H1 (cell line): Measurements from ENCODE around the gene FBH1. TPM values are rescaled to one million over a fixed set of nuclear protein-coding genes. Genes with fewer than 3 reads are reported as not detected.

Experiments
- CTCF ChIA-PET: fragments of 300-600 bp; sonication (Branson Sonifier 250); formaldehyde crosslinking; loops from one replicate; lab custom pipeline; 2021; ENCODE audit not compliant: partially characterized antibody; lab: Charles Lee
- POLR2A ChIA-PET: fragments of 300-600 bp; sonication (Branson Sonifier 250); formaldehyde crosslinking; loops from one replicate; lab custom pipeline; 2021; ENCODE audit warnings: inconsistent platforms; ENCODE audit not compliant: partially characterized antibody; lab: Charles Lee
- DNase-seq, 2 experiments: peaks; one replicate each; pipeline versions ENCODE4 v3.0.0 to v3.0.0-alpha.2; 2010 to 2022; ENCODE audit warnings: low spot score in 2 of 2, low read depth in 1 of 2, mixed read lengths in 1 of 2
- FAIRE-seq: peaks from 2 replicates; lab custom pipeline; 2011; peaks lifted over from hg19 to GRCh38; lab: Jason Lieb, UNC
- H2AFZ ChIP-seq: 2 replicates; pipeline ENCODE4 v1.8.1; 2012; ENCODE audit warnings: low read length, inconsistent platforms
- H2AK5ac ChIP-seq: 2 replicates; pipeline ENCODE4 v1.6.1; 2013; ENCODE audit warnings: low read depth, low read length
- H2BK120ac ChIP-seq: replicated peaks from 2 replicates; pipeline ENCODE3; 2013; ENCODE audit warnings: low read depth, low read length, inconsistent platforms
- H2BK12ac ChIP-seq: 2 replicates; pipeline ENCODE4 v1.6.1; 2013; ENCODE audit warnings: low read depth, low read length
- H2BK15ac ChIP-seq: 2 replicates; pipeline ENCODE4 v1.6.1; 2013; ENCODE audit warnings: low read length
- H2BK20ac ChIP-seq: 2 replicates; pipeline ENCODE4 v1.6.1; 2013; ENCODE audit warnings: low read length
- H2BK5ac ChIP-seq: 2 replicates; pipeline ENCODE4 v1.6.1; 2013; ENCODE audit warnings: low read depth, low read length
- H3K14ac ChIP-seq: 2 replicates; pipeline ENCODE4 v1.6.1; 2013; ENCODE audit warnings: inconsistent platforms; ENCODE audit not compliant: insufficient read length
- H3K18ac ChIP-seq: 2 replicates; pipeline ENCODE4 v1.6.1; 2013; ENCODE audit warnings: low read length; ENCODE audit errors: extremely low read depth
- H3K23ac ChIP-seq: 2 replicates; pipeline ENCODE4 v1.6.1; 2013; ENCODE audit warnings: inconsistent platforms; ENCODE audit not compliant: insufficient read length
- H3K23me2 ChIP-seq: 2 replicates; pipeline ENCODE4 v1.6.1; 2013; ENCODE audit warnings: low read depth, low read length
- H3K27ac ChIP-seq: 2 replicates; pipeline ENCODE4 v1.6.1; 2011; ENCODE audit warnings: low read depth, low read length, inconsistent platforms
- H3K27me3 ChIP-seq, 4 experiments: replicated peaks in 1 of 4; 1 replicate in 1 of 4; 2 replicates in 3 of 4; pipeline versions ENCODE4 v1.6.1 to v1.8.1; 2011 to 2013; ENCODE audit warnings: low read length in 3 of 4, mild to moderate bottlenecking in 3 of 4, inconsistent platforms in 2 of 4, mixed read lengths in 2 of 4, moderate library complexity in 1 of 4; ENCODE audit not compliant: control insufficient read depth in 3 of 4, insufficient read depth in 3 of 4; ENCODE audit errors: extremely low read depth in 1 of 4
- H3K36me3 ChIP-seq, 4 experiments: 2 replicates each; pipeline versions ENCODE4 v1.6.1 to v1.8.1; 2011 to 2013; ENCODE audit warnings: mild to moderate bottlenecking in 4 of 4, low read length in 3 of 4, moderate library complexity in 2 of 4, control low read depth in 1 of 4, inconsistent platforms in 1 of 4; ENCODE audit not compliant: insufficient read depth in 4 of 4, control insufficient read depth in 2 of 4
- H3K4ac ChIP-seq: replicated peaks from 2 replicates; pipeline ENCODE3; 2013; ENCODE audit warnings: low read length, low read depth, mixed read lengths, inconsistent platforms; ENCODE audit not compliant: insufficient read length
- H3K4me1 ChIP-seq, 4 experiments: replicated peaks in 1 of 4; 1 replicate in 1 of 4; 2 replicates in 3 of 4; pipeline versions ENCODE4 v1.6.1 to v1.8.1; 2011 to 2013; ENCODE audit warnings: low read length in 3 of 4, inconsistent platforms in 2 of 4, mixed read lengths in 1 of 4; ENCODE audit not compliant: insufficient read depth in 4 of 4, control insufficient read depth in 3 of 4
- H3K4me2 ChIP-seq, 2 experiments: 2 replicates each; pipeline versions ENCODE4 v1.6.1 to v1.8.1; 2011 to 2013; ENCODE audit warnings: low read depth in 2 of 2, low read length in 2 of 2, control low read depth in 1 of 2, inconsistent platforms in 1 of 2, mild to moderate bottlenecking in 1 of 2; ENCODE audit not compliant: insufficient read depth in 1 of 2
- H3K4me3 ChIP-seq, 4 experiments: fragments of 200-600, 300-600 bp in 1 of 4; sonication (generic), shearing (Covaris generic), sonication (Bioruptor Twin) in 1 of 4; 2 replicates each; pipeline versions ENCODE4 v1.5.1 to v1.8.1; 2011 to 2016; ENCODE audit warnings: low read length in 4 of 4, low read depth in 3 of 4, control low read depth in 2 of 4, inconsistent platforms in 2 of 4, mild to moderate bottlenecking in 2 of 4, mixed read lengths in 1 of 4, moderate library complexity in 1 of 4; ENCODE audit not compliant: insufficient read depth in 2 of 4; ENCODE audit errors: extremely low read depth in 1 of 4
- H3K56ac ChIP-seq: replicated peaks from 2 replicates; pipeline ENCODE3; 2013; ENCODE audit warnings: low read depth, mild to moderate bottlenecking, mixed read lengths, low read length, inconsistent platforms; ENCODE audit not compliant: insufficient read length
- H3K79me1 ChIP-seq: 2 replicates; pipeline ENCODE4 v1.6.1; 2013; ENCODE audit warnings: low read depth, low read length, control low read depth
- H3K79me2 ChIP-seq, 2 experiments: 2 replicates each; pipeline versions ENCODE4 v1.6.1 to v1.8.1; 2012 to 2013; ENCODE audit warnings: low read length in 2 of 2, mild to moderate bottlenecking in 2 of 2, inconsistent platforms in 1 of 2; ENCODE audit not compliant: insufficient read depth in 2 of 2, control insufficient read depth in 1 of 2
- H3K9ac ChIP-seq, 4 experiments: replicated peaks in 1 of 4; 1 replicate in 1 of 4; 2 replicates in 3 of 4; pipeline versions ENCODE4 v1.6.1 to v1.8.1; 2011 to 2013; ENCODE audit warnings: low read depth in 3 of 4, low read length in 3 of 4, control low read depth in 2 of 4, mild to moderate bottlenecking in 2 of 4, moderate library complexity in 2 of 4, inconsistent platforms in 1 of 4; ENCODE audit errors: extremely low read depth in 1 of 4
- H3K9me3 ChIP-seq, 2 experiments: 2 replicates each; pipeline versions ENCODE4 v1.6.1 to v1.8.1; 2012 to 2013; ENCODE audit warnings: mild to moderate bottlenecking in 2 of 2, moderate library complexity in 2 of 2, control low read depth in 1 of 2, inconsistent platforms in 1 of 2, low read depth in 1 of 2, low read length in 1 of 2, mixed read lengths in 1 of 2; ENCODE audit not compliant: insufficient read depth in 2 of 2
- H4K20me1 ChIP-seq, 2 experiments: replicated peaks in 1 of 2; 2 replicates each; pipeline versions ENCODE3 to v1.8.1; 2011 to 2013; ENCODE audit warnings: inconsistent platforms in 2 of 2, low read length in 2 of 2, mild to moderate bottlenecking in 1 of 2; ENCODE audit not compliant: insufficient read depth in 2 of 2, control insufficient read depth in 1 of 2
- H4K5ac ChIP-seq: 2 replicates; pipeline ENCODE4 v1.6.1; 2013; ENCODE audit warnings: low read length, low read depth, mixed read lengths, inconsistent platforms; ENCODE audit not compliant: insufficient read length
- H4K8ac ChIP-seq: 2 replicates; pipeline ENCODE4 v1.8.0; 2013; ENCODE audit warnings: mild to moderate bottlenecking, moderate library complexity, low read length, inconsistent platforms; ENCODE audit not compliant: insufficient read depth; ENCODE audit errors: extremely low read depth
- H4K91ac ChIP-seq: replicated peaks from 2 replicates; pipeline ENCODE3; 2013; ENCODE audit warnings: low read length, mixed read lengths, inconsistent platforms; ENCODE audit not compliant: insufficient read length
- CTCF ChIP-seq, 3 experiments: IDR thresholded peaks; 1 replicate in 2 of 3; 2 replicates in 1 of 3; pipeline versions ENCODE4 v1.5.1 to v1.6.1; 2011; ENCODE audit warnings: low read length in 3 of 3, mild to moderate bottlenecking in 3 of 3, inconsistent platforms in 2 of 3, low read depth in 1 of 3, moderate library complexity in 1 of 3; ENCODE audit not compliant: insufficient read depth in 1 of 3; ENCODE audit errors: control extremely low read depth in 1 of 3
- E2F6 ChIP-seq: IDR thresholded peaks from 2 replicates; pipeline ENCODE4 v1.6.1; 2012; ENCODE audit warnings: inconsistent platforms
- MAX ChIP-seq: IDR thresholded peaks from 2 replicates; pipeline ENCODE4 v1.6.1; 2012; ENCODE audit warnings: inconsistent platforms
- RBBP5 ChIP-seq: IDR thresholded peaks from 2 replicates; pipeline ENCODE4 v1.7.1; 2012; ENCODE audit warnings: low read depth, mild to moderate bottlenecking, inconsistent platforms, low read length, moderate library complexity, borderline replicate concordance
- SRF ChIP-seq: IDR thresholded peaks from 2 replicates; pipeline ENCODE4 v1.6.1; 2011; ENCODE audit warnings: mild to moderate bottlenecking, low read depth, low read length, moderate library complexity
- TBP ChIP-seq: IDR thresholded peaks from 2 replicates; pipeline ENCODE4 v1.6.1; 2011; ENCODE audit warnings: low read depth, low read length, improper control_type of control experiment
- TEAD4 ChIP-seq: IDR thresholded peaks from 2 replicates; pipeline ENCODE4 v1.6.1; 2012; ENCODE audit warnings: low read depth, low read length, inconsistent platforms, mixed read lengths
- YY1 ChIP-seq: IDR thresholded peaks from 2 replicates; pipeline ENCODE4 v1.6.1; 2011; ENCODE audit warnings: low read depth, mild to moderate bottlenecking, low read length
- ZNF274 ChIP-seq: IDR thresholded peaks from 2 replicates; pipeline ENCODE4 v1.7.0; 2012; ENCODE audit warnings: low read length, borderline replicate concordance; ENCODE audit errors: extremely low read depth
- WGBS, 2 experiments: shearing (Covaris generic) in 1 of 2; methylation state at CpG; one replicate each; pipeline versions ENCODE4 v1.1.6 to v1.1.7; 2013 to 2015; ENCODE audit warnings: low lambda C conversion rate in 2 of 2, mixed read lengths in 2 of 2, inconsistent platforms in 1 of 2, low coverage in 1 of 2, missing lambda C conversion rate in 1 of 2; ENCODE audit not compliant: insufficient replicate concordance in 2 of 2, insufficient coverage in 1 of 2, insufficient read length in 1 of 2; ENCODE audit errors: extremely low coverage in 1 of 2, missing lambda C conversion rate in 1 of 2; 5-methylcytosine and 5-hydroxymethylcytosine counted together
- polyA plus RNA-seq, 7 experiments: library from polyadenylated mRNA; depleted of rRNA in 3 of 7; stranded (reverse) in 5 of 7; unstranded in 2 of 7; fragments of >200 nt in 5 of 7; fragments of 200-250 nt in 2 of 7; gene quantifications; 1 replicate in 5 of 7; 2 replicates in 1 of 7; 4 replicates in 1 of 7; pipeline versions ENCODE4 v1.2.1 to v1.2.3, GENCODE V29; 2011 to 2013; ENCODE audit warnings: missing spikeins in 2 of 7, mixed read lengths in 2 of 7
- total RNA-seq: library from RNA; stranded (reverse); fragmentation: NEBNext Ultra II Directional; extraction: Animal tissue kit (Norgen Biotek cat#: 25700); gene quantifications from 2 replicates; pipeline ENCODE4 v1.2.1, GENCODE V29; 2021

The FBH1 gene
- total and polyA plus RNA-seq, 2 of the 8 experiments (the other 6 are each of a cell fraction or from before 2014, with no cell fraction given) = 31.1 to 51.8 TPM

GRCh38 chr10:5910323-5911100 lies 20.5 kb downstream of the FBH1 start:
- no peaks in the 10 kb centered on the region for H3K4me1 ChIP-seq
- TF ChIP-seq TBP = no peak
- no peak for TF ChIP-seq YY1
- no peak for TF ChIP-seq E2F6
- no peak for TF ChIP-seq RBBP5
- no peak for TF ChIP-seq CTCF (IDR thresholded peaks at IDR 0.05; ENCODE audit: control extremely low read depth in 1 of 3, insufficient read depth in 1 of 3, low read depth in 1 of 3, low read length in 3 of 3)
- TF ChIP-seq MAX = no peak
- TF ChIP-seq TEAD4 = no peak
- TF ChIP-seq ZNF274 = no peak
- no peak for TF ChIP-seq SRF
- peaks cover 23 to 67% (median 47%) of the 10 kb centered on the region in 4 experiments for H3K36me3 ChIP-seq
- no peak for DNase-seq
- no peak overlapping the region for H3K18ac ChIP-seq
- no peak overlapping the region for H4K91ac ChIP-seq
- WGBS, 2 experiments = 90% methylated on average over 17 of the region's 18 CpGs; no CpG with 5 or more reads in 1 of the 2 experiments
- FAIRE-seq = no peak
- no peak overlapping the region for H2BK12ac ChIP-seq
- H2BK20ac ChIP-seq = no peak overlapping the region
- H3K79me1 ChIP-seq = no peaks in the 10 kb centered on the region; the same call in 1 of the 2 replicates
- peaks cover 4 to 13% of the 10 kb centered on the region in 2 experiments for H4K20me1 ChIP-seq
- no peak overlapping the region for H3K4me2 ChIP-seq
- H3K9me3 ChIP-seq = no peaks in the 10 kb centered on the region
- no peak overlapping the region for H3K23ac ChIP-seq
- H2AFZ ChIP-seq = no peak overlapping the region
- H3K56ac ChIP-seq = no peak overlapping the region
- no peak overlapping the region for H3K14ac ChIP-seq
- H3K9ac ChIP-seq = no peak overlapping the region
- CTCF ChIA-PET = interaction anchor here (1.7 kb wide), 1 partner anchor 26 kb away, joined by 4 read pairs; no protein-coding TSS in a partner anchor
- POLR2A ChIA-PET = no interaction called here
- no peak overlapping the region for H4K5ac ChIP-seq
- no peaks in the 10 kb centered on the region for H3K27me3 ChIP-seq
- no peak overlapping the region for H2AK5ac ChIP-seq
- no peak overlapping the region for H2BK15ac ChIP-seq
- H4K8ac ChIP-seq = no peak overlapping the region
- peaks cover 0 to 6% of the 10 kb centered on the region in 2 experiments; a peak in 1 of 4 replicates for H3K79me2 ChIP-seq
- H3K4ac ChIP-seq = no peak overlapping the region
- no peak overlapping the region for H3K4me3 ChIP-seq
- H3K23me2 ChIP-seq = no peaks in the 10 kb centered on the region
- no peak overlapping the region for H2BK5ac ChIP-seq
- H2BK120ac ChIP-seq = no peak overlapping the region
- H3K27ac ChIP-seq = no peak overlapping the region
